Activated naive CD4-positive, alpha-beta T cell treated with Interleukin-2 at 50 U/mL for 16 hours (primary cell): ENCODE measurements around the gene FAM200C.
A peak's percentile ranks its signal among the peaks of the same experiment; 100 is the strongest.

Source experiments
- DNase-seq: peaks from one replicate; pipeline ENCODE4 v3.0.0-alpha.2; 2020

The FAM200C gene

DNA sequence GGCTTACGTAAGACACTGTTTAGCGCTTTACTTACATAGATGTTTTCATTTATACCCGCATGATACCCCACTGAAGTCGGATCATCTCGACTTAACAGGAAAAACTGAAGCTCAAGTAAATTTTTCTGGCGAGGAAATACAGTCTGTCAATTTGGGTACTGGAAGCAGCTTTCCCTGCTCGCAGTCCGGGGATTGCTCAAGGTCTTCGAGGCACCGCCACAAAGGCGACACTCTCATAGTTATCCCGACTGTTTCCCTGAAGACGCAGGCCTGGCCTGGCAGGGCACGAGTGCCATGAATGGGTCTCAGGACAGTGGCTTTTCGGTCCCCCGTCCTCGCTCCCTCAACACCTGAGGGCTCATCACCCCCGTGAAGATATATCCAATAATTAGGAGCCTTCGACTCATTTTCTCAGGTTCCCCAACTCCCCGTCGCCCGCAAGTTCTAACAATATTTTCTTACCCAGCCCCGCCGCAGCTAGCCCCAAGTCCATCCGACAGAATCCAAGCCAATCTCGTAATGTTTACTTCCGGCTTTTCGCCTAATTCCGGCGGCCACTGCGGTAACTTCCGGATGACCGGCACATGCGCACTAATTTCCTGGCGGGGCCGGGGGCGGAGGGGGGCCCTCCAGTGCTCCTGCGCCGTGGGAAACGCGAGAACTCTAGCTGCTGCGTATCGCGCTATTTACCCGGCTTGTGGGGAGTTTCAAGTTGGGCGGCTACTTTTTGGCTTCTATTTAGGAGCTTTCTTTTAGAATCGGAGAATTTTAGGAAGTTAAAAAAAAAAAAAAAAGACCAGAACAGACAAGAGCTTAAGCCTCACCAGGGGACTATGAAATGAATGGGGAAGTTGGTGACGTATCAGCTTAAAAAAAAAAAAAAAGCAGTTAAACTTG lies 19.0 kb upstream of the FAM200C start, which contains the start of gene SLU7:
Gene SLU7 (minus strand): TSS at position 521 of the 897 bp plus-strand sequence. CDS start 3,787 bp downstream, outside the sequence.
- DNase-seq, result peak; percentile 95

DNA sequence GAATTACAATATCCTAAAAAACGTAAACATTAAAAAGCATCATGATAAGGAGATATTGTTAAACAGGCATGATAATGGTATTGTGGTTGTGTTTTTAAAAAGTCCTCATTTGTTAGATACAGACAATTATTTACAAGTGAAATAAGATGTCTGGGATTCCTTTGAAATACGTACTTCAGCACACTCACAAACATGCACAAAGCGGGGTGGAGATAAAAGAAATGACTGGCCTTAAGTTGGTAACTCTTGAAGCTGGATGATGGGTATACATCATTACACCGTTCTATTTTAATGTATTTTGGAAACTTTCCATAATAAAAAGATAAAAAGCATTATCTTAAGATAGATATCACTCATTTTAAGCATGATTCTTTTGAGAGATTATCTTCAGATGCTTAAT lies 1.0 kb downstream of the FAM200C start:
- DNase-seq, result no peak

DNA sequence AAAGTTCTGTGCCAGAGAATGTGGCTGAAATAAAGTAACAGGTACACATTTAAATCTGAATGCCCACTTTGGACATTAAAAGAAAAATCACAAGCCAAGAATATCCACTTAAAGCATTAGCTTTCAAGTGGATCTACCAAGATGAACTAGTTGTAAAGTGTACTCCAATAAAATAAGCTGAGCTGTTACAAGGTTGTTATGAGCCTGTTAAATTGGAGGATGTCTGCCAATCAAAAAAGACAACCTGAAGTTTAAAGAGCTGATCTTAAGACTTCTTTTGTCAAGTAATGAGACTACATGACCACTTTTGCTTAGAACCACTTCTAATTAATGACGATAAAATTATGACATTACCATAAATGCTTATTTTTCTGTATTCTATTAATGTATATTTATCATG lies 2.4 kb downstream of the FAM200C start:
- no peak for DNase-seq

DNA sequence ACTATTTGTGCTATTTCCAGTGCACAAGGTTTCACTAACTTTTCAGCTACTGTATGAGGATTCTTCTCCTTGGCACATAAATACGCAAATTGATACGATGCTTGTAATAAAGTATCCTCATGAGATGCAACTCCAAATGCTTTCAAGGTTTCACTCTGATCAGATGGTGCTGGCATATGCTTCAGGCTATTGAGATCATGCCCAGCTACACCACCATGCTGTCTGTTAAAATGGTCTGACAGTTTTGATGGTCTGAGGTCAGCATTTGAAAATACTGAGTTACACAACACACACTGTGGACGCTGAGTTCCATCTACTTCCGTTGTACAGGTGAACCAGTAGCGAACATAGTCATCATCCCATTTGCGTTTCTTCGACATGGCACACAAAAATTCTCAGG lies 4.7 kb downstream of the FAM200C start:
- DNase-seq, result no peak

DNA sequence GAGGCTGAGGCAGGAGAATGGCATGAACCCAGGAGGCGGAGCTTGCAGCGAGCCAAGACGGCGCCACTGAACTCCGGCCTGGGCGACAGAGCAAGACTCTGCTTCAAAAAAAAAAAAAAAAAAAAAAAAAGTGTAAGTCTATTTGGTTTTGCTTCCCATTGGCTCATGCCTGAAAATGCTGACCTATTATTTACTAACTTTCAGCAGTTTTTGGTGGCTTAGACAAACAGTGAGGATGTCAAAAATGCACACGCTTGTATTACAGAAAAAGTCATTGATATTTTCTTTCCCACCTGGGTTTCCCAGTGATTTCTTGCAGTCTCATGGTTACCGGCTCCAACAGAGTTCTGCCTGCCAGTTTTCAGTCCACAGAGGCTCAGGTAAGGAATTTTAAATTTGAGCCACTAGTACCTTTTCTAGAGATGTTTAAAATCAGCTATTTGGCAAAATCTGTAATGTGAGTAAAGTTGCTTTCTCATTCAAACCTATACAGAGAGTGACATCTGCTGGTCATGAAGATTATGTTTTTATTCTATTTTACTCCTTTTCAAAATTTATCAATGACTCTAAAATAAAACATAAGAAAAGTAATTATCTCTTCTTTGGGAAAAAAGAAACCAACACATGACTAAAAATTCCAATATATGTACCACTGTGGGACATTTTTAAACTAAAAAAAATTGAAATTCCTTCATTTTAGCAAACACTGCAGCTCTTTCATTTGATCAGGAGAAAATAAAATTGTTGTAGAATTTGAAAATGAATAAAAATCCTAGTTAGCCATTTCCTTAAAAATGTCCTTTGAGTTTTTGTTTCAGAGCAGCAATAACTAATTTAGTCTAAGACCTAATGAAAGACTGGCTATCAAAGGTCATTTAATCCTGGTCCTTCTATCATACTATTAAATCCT lies 8.8 kb downstream of the FAM200C start:
- DNase-seq, result no peak

DNA sequence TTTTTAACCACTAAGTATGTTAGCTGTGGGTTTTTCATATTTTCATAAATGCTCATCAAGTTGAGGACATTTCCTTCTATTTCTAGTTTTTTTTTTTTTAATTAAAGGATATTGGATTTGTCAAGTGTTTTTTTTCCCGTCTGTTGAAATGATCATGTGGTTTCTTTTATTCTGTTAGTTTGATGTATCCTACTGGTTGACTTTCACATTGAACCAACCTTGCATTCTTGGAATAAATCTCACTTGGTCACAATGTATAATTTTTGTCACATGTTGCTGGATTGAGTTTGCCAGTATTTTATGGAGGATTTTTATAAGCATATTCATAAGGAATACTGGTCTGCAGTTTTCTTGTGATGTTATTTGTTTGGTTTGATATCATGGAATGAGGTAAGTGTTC lies 12.4 kb downstream of the FAM200C start:
- DNase-seq, result no peak

DNA sequence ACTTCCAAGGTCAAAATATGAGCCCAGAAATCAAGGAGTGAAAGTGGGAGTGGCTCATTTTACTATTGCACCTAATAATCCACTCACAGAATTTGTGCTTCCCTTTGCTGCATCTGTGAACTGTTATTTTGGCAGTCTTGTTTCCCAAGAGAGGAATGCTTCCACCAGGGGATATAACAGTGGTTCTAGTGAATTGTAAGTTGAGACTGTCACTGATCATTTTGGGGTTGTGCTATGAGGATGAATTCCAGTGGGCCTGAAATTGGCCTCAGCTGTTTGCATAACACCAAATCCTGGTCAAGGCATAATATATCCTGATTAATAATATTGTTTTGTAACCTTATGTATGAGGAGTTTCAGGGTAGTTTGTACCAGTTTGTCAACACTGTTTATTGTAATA lies 14.4 kb downstream of the FAM200C start:
- no peak for DNase-seq

DNA sequence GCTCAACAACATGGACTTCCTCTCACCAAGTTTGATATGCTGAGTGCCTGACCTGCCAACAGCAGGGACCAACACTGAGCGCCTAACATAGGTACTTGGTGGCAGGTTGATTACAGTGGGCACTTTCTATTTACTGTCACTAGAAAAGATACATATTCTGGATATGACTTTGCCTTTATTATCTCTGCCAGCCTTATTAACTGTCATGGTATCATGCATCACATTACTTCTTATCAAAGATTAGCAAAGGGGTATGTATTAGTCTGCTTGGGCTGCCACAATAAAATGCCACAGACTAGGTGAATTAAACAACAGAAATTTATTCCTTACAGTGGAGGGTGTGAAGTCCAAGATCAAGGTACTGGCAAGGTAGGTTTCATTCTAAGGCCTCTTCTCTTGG lies 15.2 kb downstream of the FAM200C start:
- DNase-seq, result no peak

DNA sequence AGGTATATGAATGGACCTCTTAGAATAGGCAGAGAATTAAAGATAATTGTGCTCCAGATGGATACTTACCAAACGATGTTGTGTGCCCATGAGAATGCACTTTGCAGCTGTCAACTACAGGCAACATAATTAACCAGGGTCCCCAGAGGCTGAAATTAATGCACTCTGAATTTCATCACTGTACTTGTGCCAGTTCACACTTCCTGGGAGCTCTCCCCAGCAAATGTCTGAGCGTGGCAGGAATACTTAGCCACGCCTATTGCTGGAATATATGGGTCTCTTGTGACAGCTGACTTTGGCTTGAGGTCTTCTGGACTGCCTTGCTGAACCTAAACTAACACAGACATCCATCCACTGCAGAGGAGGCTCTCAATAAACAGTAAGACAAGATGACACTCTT lies 17.5 kb downstream of the FAM200C start:
- no peak for DNase-seq

DNA sequence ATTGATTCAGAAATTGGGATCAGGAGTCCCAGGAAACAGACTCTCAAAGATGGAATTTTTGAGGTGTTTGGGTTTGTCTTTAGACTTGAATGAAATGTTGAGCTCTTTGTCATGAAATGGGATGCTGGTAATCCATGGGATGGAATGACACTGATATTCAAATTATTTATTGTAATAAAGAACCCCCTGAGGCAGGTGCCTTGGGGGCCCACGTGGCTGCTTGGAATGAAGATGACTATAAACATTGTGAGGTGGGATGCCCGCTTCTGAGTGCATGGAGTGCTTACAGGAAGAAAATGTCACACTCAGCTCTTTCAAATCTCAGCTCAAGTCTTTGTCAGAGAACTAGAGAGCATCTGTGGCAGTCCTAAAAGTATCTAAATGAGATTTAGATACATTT lies 19.8 kb downstream of the FAM200C start:
- DNase-seq, result no peak

DNA sequence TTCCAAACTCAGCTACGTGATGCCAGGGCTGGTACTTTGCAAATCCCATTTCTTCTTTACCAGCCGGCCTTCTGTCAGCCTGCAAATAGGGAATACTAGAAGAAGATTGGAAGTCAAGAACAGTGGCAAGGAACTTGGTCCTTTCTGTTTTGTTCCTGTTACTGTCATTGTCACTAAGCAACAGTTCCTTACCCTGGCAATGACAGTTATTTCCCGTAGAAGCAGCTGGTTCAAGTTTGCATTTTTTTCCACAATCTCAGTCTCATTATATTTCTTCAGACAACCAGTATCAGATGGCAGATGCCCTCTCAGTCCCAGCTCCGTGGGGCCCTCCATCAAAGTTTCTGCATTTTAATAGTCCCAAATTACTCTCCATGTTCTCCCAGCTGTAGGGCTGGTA lies 20.3 kb downstream of the FAM200C start:
- no peak for DNase-seq

DNA sequence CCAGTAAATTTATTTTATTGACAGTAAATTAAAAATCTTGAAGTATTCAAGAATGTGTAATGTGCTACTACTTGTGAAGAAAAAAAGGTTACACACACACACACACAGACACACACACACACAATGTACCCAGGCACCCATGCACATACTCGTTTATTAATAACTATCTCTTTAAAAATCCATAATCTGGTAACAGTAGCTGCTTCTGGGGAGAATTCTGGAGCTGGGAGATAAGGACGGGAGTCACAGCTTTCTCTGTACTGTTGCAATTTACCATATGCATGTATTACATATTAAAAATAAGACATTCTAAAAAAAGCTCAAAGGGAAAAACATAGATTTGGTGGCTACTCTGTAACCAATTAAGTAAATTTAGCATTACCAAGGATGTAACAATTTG lies 21.5 kb downstream of the FAM200C start:
- no peak for DNase-seq

DNA sequence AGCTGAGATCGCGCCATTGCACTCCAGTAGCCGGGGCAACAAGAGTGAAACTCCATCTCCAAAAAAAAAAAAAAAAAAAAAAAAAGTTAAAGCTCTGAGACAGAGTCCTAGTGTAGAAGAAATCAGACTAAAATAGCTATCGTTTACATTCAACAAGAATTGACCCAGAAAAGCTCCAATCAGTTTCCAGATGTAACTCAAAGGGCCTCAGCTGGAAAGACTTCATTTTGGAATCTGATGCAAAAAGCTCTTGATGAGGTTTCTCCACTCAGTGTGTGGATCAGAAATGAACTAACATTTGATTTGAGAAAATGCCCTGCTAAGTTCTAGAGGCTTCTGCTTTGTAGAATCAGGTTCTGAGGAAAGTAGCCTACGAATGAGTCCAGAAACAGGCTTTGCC lies 22.2 kb downstream of the FAM200C start:
- no peak for DNase-seq

DNA sequence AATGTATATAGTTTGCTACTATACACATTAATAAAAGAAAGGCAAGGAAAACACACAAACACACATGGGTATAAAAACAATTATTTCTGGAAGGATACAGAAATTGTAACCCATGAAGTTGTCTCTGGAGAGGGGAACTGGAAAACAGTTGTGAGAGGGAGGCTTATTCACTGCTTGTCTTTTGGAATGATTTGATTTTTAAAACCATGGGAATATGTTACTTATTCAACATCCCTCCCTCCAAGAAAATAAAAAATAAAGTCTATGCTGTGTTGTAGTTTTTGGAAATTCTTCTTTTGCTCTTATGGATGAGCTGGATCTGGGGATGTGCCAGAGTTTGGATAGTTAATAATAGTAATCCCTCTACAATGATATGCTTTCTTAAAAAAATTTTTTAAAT lies 23.4 kb downstream of the FAM200C start:
- no peak for DNase-seq

DNA sequence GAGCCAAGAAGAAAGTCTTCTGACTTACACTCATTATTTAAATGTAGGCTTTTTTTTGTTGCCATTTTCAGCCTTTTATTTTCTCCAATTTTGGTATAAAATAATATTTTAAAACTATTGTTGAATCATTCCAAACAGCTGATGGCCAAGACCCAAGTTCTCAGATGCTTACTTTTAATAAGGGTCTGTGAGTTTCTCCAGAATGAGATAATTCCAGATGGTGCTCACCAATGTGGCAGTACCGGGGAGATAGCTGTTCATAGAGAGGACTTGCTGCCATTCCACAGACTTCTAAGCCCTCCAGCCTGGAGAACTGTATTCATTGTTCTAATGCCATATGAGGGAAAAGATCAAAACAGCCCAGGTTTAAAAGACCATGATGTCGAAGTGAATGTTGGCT lies 24.2 kb downstream of the FAM200C start:
- DNase-seq, result no peak

DNA sequence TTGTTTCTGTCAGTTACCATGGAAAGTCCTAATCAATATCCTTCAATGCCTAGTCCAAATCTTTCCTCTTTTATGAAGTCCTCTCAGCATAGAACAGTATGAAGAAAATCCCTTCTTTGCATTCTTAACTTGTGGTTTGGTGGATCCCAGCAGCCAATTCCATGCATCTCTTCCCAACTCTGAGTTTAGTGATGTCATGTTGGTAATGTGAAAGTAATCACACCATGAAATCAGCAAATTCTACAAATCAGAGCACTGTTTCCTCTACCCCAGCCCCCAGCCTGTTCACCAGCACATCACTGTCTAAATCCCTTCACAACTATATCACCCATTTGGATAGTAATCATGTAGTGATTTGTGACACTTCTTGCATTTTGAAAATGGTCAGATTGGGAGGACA lies 24.7 kb downstream of the FAM200C start:
- no peak for DNase-seq

DNA sequence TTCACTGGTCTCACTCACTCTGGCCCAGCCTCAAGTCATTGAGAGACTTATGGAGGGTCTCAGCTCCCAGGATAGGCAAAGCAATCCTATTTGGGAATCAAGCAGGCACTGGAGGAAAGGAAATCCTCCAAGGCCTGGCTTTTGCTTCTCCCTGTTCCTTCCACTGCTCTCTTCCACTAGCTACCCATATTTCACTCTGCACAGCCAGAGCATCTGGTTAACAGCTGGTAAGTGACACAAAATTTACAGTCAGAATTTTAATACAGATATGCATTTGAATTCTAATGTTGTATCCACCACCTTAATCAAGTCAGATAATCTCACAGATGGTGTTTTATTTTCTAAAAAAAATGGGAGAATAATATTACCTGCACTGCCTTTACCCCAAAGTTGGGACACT lies 28.6 kb downstream of the FAM200C start:
- DNase-seq, result no peak

DNA sequence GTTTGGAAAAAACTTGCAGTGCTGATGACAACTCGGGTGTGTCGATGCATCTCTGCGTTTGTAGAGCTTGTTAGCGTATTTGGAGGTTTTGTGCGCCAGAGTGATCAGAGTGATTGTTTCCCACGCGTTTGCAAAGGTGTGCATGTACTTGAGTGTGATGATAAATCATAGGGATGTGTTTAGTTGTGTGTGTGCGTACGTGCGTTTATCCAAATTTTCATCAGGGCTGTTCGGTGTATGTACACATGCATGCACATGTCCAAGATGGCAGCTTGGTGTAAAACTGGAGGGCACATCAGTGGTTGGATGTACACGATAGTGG lies 29.2 kb downstream of the FAM200C start:
- no peak for DNase-seq

DNA sequence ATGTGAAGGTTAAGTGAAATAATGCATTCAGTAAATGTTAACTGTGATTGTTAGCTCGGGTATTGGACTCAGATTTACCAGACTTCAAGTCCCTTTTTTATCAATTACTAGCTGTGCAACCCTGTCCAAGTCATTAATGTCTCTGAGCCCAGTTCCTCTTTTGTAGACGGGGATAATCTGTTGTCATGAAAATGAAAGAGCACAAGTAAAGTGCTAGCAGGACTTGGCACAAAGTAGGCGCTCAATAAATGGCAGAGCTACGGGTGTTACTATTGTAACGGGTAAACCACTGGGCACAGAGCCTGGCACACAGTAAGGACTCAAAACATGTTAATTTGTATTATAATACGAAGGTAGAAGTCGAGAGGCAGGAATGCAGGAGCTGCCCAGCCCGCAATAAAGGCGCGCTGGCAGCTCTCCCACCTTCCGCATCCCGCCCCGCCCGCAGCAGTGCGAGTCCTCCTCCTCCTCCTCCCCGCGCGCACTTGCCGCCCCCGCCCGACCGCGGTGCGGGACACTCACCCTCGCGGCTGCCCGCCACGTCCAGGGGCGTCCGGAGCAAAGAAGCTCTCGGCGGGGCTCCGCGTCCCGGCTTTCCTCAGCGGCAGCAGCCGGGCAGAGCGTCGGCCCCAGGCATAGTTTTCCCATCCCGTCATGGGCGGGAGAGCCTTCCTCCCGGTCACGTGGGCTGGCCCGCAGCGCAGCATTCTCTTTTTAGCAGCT lies 29.7 kb downstream of the FAM200C start, which contains the start of gene C1QTNF2:
Gene C1QTNF2 (minus strand): TSS at position 637 of the 723 bp plus-strand sequence. CDS start 15,615 bp downstream, outside the sequence.
- DNase-seq, result peak; percentile 10

DNA sequence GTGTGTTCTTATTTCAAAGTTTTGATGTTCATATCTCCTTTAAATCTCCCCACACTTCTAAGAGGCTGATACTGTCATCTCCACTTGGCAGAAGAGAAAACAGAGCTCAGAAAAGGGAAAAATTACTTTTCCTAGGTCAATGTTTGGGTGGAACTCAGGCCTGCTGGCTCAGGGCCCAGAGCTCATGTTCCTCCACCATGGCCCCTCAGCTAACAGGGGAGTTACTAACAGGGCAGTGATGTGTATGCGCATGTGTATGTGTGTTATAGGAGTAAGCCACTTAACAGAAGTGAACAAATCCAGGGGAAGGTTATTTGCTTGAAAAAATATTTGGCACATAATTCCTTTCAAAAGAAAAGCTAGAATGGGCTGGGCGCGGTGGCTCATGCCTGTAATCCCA lies 32.0 kb downstream of the FAM200C start:
- DNase-seq, result no peak

DNA sequence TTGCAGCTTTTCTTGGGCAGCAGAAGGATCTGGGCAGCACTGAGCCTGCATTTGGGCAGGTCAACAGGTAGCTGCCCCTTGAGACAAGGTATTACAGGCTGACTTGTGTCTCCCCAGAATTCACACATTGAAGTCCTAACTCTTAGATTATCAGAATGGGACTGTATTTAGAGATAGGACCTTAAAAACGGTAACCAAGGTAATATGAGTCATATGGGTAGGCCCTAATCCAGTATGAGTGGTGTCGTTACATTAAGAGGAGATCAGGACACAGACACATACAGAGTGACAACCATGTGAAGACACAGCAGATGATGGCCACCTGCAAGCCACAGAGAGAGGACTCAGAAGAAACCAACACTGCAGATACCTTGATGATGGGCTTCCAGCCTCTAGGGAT lies 32.6 kb downstream of the FAM200C start:
- DNase-seq, result no peak

DNA sequence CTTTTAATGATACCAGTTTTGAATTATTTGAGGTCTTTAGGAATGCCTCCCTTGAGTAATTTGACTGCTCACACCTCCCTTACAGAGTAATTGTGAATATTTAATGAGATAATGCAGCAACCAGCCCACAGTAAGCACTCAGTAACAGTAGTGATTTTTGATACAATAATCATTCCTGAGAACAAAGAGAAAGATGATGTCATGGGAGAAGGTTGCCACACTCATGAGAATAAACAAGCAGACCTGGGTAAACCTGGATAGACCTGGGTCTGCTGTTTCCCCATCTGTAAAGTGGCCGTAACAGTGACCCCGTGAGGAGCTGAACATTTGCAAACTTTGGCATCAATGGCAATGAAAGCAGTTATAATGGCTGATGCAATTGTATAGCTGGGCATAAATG lies 33.6 kb downstream of the FAM200C start:
- no peak for DNase-seq
